Chondrocyte (in vitro differentiated cells): ENCODE data around the gene MORN1. TPM values are rescaled to one million over a fixed set of nuclear protein-coding genes. Genes with fewer than 3 reads are reported as not detected.
A peak's percentile ranks its signal among the peaks of the same experiment; 100 is the strongest.

ENCODE experiments used
- DNase-seq: peaks from one replicate; pipeline ENCODE4 v3.0.0; 2021; ENCODE audit warnings: mixed read lengths, low spot score
- H3K27ac Mint-ChIP-seq: one replicate; pipeline ENCODE4 v1.8.0; 2021; ENCODE audit warnings: mild to moderate bottlenecking, moderate library complexity, mixed read lengths; ENCODE audit not compliant: unreplicated experiment
- H3K27me3 Mint-ChIP-seq: 2 replicates; pipeline ENCODE4 v1.8.0; 2021; ENCODE audit warnings: low read depth, mixed read lengths
- H3K36me3 Mint-ChIP-seq: 2 replicates; pipeline ENCODE4 v1.8.0; 2021; ENCODE audit warnings: low read depth, mixed read lengths
- H3K4me1 Mint-ChIP-seq: 2 replicates; pipeline ENCODE4 v1.8.0; 2021; ENCODE audit warnings: low read depth, mild to moderate bottlenecking, mixed read lengths
- H3K4me3 Mint-ChIP-seq: one replicate; pipeline ENCODE4 v1.8.0; 2021; ENCODE audit warnings: mild to moderate bottlenecking, moderate library complexity, mixed read lengths; ENCODE audit not compliant: unreplicated experiment
- H3K9me3 Mint-ChIP-seq: 2 replicates; pipeline ENCODE4 v1.8.0; 2021; ENCODE audit warnings: low read depth, mixed read lengths
- CTCF ChIP-seq: fragments of 200-600 bp; sonication (generic); IDR thresholded peaks from 2 replicates; pipeline ENCODE4 v1.5.0; 2021; ENCODE audit warnings: antibody characterized with exemption, mild to moderate bottlenecking, moderate library complexity
- total RNA-seq: library from RNA; stranded (reverse); gene quantifications from 3 replicates; pipeline ENCODE4 v1.2.1, GENCODE V29; 2021

MORN1 gene
- total RNA-seq, 1 donor from 2014 or later = 6.7 TPM

- H3K27me3 Mint-ChIP-seq = no peaks in the 10 kb centered on the region
- H3K4me3 Mint-ChIP-seq = no peak overlapping the region
- peak overlapping the region; percentile 36 for H3K27ac Mint-ChIP-seq
- no peak for DNase-seq
- peaks cover 26% of the 10 kb centered on the region for H3K4me1 Mint-ChIP-seq
- no peaks in the 10 kb centered on the region for H3K9me3 Mint-ChIP-seq
- no peak for TF ChIP-seq CTCF
- H3K36me3 Mint-ChIP-seq = peaks cover 25% of the 10 kb centered on the region
Measured at GRCh38 chr1:2397007-2397679, 5.8 kb upstream of the MORN1 start.

DNA sequence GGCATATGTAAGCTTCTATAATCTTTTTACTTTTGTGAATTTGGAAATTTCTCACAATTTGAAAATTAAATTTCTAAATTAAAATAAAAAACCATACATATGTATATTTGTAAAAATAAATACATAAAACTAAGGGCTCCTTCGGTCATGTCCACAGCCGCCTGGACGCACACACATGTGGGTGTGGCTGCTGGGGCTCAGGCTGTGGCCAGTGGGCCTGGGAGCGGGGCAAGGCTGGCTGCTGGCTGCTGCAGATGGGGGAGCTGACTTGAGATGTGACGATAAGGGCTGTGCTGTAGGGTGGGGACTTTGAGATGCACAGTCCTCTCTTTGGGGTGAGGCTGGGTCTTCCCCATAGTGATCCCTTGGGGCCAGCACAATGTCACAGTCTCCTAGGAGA lies 5.1 kb upstream of the MORN1 start:
- H3K4me3 Mint-ChIP-seq = no peak overlapping the region
- no peaks in the 10 kb centered on the region for H3K27me3 Mint-ChIP-seq
- H3K27ac Mint-ChIP-seq = no peak overlapping the region
- TF ChIP-seq CTCF = no peak
- H3K36me3 Mint-ChIP-seq = peaks cover 23% of the 10 kb centered on the region
- no peaks in the 10 kb centered on the region for H3K9me3 Mint-ChIP-seq
- peaks cover 26% of the 10 kb centered on the region for H3K4me1 Mint-ChIP-seq
- DNase-seq = no peak

- no peak overlapping the region for H3K27ac Mint-ChIP-seq
Measured at GRCh38 chr1:2396059-2396458, 4.7 kb upstream of the MORN1 start.

DNA sequence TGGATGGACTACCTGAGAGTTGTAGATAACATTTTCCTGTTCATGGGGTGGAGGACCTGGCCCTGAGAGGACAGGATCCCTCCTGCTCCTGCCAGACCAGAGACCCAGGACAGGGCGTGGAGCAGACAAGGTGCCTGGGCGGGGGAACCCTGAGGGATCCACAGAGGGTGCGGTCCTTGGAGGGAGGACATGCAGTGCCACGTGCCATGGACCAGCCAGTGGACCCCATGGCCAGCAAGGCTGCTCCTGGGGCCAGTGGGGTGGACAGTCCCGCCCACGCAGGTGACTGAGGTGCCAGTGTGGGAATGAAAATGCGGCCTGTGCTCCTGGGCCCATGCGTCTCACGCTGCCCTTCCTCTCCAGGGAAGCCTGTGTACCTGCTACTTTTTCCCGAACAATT lies 3.9 kb upstream of the MORN1 start:
- Mint-ChIP-seq H3K4me3 (no peak overlapping the region), H3K36me3 (peaks cover 19% of the 10 kb centered on the region), H3K9me3 (no peaks in the 10 kb centered on the region), H3K27me3 (no peaks in the 10 kb centered on the region), H3K4me1 (peaks cover 31% of the 10 kb centered on the region), H3K27ac (no peak overlapping the region)
- TF ChIP-seq CTCF = no peak
- peak; percentile 82 for DNase-seq

More at GRCh38 chr1:2396059-2396458, 4.7 kb upstream of the MORN1 start:
- Mint-ChIP-seq H3K36me3 (peaks cover 23% of the 10 kb centered on the region), H3K4me1 (peaks cover 26% of the 10 kb centered on the region), H3K27me3 (no peaks in the 10 kb centered on the region), H3K9me3 (no peaks in the 10 kb centered on the region), H3K4me3 (no peak overlapping the region)
- no peak for DNase-seq
- no peak for TF ChIP-seq CTCF

DNA sequence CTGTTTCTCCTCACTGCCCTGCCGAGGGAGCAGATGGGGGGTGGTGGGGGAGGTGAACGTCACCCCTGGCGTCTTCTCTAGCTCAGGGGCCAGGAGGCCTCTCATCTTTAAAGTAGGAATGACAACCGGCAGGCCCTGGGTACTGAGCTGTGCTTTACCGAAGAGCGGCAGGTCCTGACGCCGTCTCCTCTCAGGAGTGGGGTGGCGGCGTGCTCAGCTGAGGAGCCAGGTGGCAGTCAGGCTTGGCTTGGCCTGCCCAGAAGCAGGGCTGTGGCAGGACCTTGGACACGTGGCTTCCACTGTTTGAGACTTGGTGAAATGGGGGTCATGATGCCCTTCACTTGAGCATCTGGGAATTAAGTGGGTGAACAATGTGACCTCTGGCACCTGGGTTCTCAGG lies 3.4 kb upstream of the MORN1 start:
- H3K4me3 Mint-ChIP-seq = no peak overlapping the region
- peak overlapping the region; percentile 12 for H3K27ac Mint-ChIP-seq
- peaks cover 18% of the 10 kb centered on the region for H3K36me3 Mint-ChIP-seq

More for the DNA sequence above, 3.4 kb upstream of the MORN1 start:
- no peak for DNase-seq
- Mint-ChIP-seq H3K9me3 (no peaks in the 10 kb centered on the region), H3K4me1 (peaks cover 36% of the 10 kb centered on the region), H3K27me3 (no peaks in the 10 kb centered on the region)
- no peak for TF ChIP-seq CTCF
